ENCODE measurements around the gene GIT2.

The GIT2 gene

GRCh38 chr12:109952160-109952858 lies 43.9 kb downstream of the GIT2 start:
- Histone ChIP-seq H3K4me3 (ENCODE audit: low read depth, low read length) (no peak overlapping the region), H3K27ac (peak overlapping the region; percentile 98), H3K36me3 (replicated peaks) (peaks cover 24% of the 10 kb centered on the region), H3K27me3 (replicated peaks) (no peaks in the 10 kb centered on the region)
- no peak for TF ChIP-seq CTCF (IDR thresholded peaks at IDR 0.05; ENCODE audit: low read depth, low read length, missing control alignments)
- no peak for DNase-seq
- in situ Hi-C loops (cut with HindIII; ENCODE audit: low pct_ligation_motif_present, low sequenced_read_pairs) = no loop called here

GRCh38 chr12:109951751-109952150 lies 44.4 kb downstream of the GIT2 start:
- Histone ChIP-seq H3K27me3 (replicated peaks) (no peaks in the 10 kb centered on the region), H3K36me3 (replicated peaks) (peaks cover 25% of the 10 kb centered on the region), H3K4me3 (ENCODE audit: low read depth, low read length) (no peak overlapping the region), H3K27ac (peak overlapping the region; percentile 98)
- peak; percentile 79 for DNase-seq
- peak; percentile 27 for TF ChIP-seq CTCF (IDR thresholded peaks at IDR 0.05; ENCODE audit: low read depth, low read length, missing control alignments)
- in situ Hi-C loops (cut with HindIII; ENCODE audit: low pct_ligation_motif_present, low sequenced_read_pairs) = no loop called here

- Histone ChIP-seq H3K27ac (peak overlapping the region; percentile 98), H3K27me3 (replicated peaks) (no peaks in the 10 kb centered on the region), H3K4me3 (ENCODE audit: low read depth, low read length) (no peak overlapping the region), H3K36me3 (replicated peaks) (peaks cover 23% of the 10 kb centered on the region)
- TF ChIP-seq CTCF (IDR thresholded peaks at IDR 0.05; ENCODE audit: low read depth, low read length, missing control alignments) = no peak
- in situ Hi-C loops (cut with HindIII; ENCODE audit: low pct_ligation_motif_present, low sequenced_read_pairs) = no loop called here
- DNase-seq = peak; percentile 83
Measured at GRCh38 chr12:109951136-109951535, 45.0 kb downstream of the GIT2 start.

GRCh38 chr12:109950625-109951024 lies 45.5 kb downstream of the GIT2 start:
- peak overlapping the region; percentile 98 for H3K27ac ChIP-seq
- H3K36me3 ChIP-seq (replicated peaks) = peaks cover 23% of the 10 kb centered on the region

GRCh38 chr12:109949089-109949488 lies 47.1 kb downstream of the GIT2 start:
- in situ Hi-C loops (cut with HindIII; ENCODE audit: low pct_ligation_motif_present, low sequenced_read_pairs) = no loop called here
- Histone ChIP-seq H3K27me3 (replicated peaks) (no peaks in the 10 kb centered on the region), H3K36me3 (replicated peaks) (peaks cover 23% of the 10 kb centered on the region), H3K4me3 (ENCODE audit: low read depth, low read length) (no peak overlapping the region), H3K27ac (peak overlapping the region; percentile 98)
- no peak for TF ChIP-seq CTCF (IDR thresholded peaks at IDR 0.05; ENCODE audit: low read depth, low read length, missing control alignments)
- DNase-seq = peak; percentile 42

More at GRCh38 chr12:109950625-109951024, 45.5 kb downstream of the GIT2 start:
- no peaks in the 10 kb centered on the region for H3K27me3 ChIP-seq (replicated peaks)
- no peak for DNase-seq
- in situ Hi-C loops (cut with HindIII; ENCODE audit: low pct_ligation_motif_present, low sequenced_read_pairs) = no loop called here
- TF ChIP-seq CTCF (IDR thresholded peaks at IDR 0.05; ENCODE audit: low read depth, low read length, missing control alignments) = no peak
- H3K4me3 ChIP-seq (ENCODE audit: low read depth, low read length) = no peak overlapping the region

GRCh38 chr12:109948368-109948767 lies 47.8 kb downstream of the GIT2 start:
- Histone ChIP-seq H3K27me3 (replicated peaks) (no peaks in the 10 kb centered on the region), H3K36me3 (replicated peaks) (peaks cover 23% of the 10 kb centered on the region), H3K4me3 (ENCODE audit: low read depth, low read length) (no peak overlapping the region), H3K27ac (peak overlapping the region; percentile 98)
- no peak for TF ChIP-seq CTCF (IDR thresholded peaks at IDR 0.05; ENCODE audit: low read depth, low read length, missing control alignments)
- DNase-seq = no peak
- in situ Hi-C loops (cut with HindIII; ENCODE audit: low pct_ligation_motif_present, low sequenced_read_pairs) = no loop called here
